ENCODE data around the gene BRD9.

DNA sequence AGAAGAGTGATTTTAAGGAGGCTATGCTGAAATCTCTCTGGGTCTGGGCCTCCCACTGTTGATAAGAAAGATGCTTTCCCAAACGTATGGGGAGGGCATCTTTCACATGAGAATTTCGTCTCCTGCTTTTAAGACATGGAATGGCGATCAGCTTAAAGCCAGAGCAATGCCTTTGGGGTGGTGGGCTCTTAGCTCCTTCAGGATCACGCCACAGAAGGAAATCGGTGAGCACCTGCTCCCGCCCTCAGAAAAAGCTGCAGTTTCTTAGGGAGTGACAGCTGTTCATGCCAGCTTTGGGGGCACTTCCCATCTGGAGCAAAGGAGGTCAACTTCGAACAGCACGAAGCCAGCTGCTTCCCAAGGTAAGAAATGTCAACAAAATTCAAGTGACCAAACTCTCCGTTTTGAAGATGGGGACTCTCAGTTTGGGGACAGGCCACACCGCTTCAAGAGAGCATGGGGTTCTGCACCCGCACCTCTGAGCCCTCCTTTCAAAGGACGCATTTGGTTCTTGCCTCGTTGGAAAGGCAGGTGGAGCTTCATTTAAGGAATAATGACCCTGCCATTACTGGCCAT is 39.1 kb upstream of the BRD9 start:
- TF ChIP-seq, protein P1, sequence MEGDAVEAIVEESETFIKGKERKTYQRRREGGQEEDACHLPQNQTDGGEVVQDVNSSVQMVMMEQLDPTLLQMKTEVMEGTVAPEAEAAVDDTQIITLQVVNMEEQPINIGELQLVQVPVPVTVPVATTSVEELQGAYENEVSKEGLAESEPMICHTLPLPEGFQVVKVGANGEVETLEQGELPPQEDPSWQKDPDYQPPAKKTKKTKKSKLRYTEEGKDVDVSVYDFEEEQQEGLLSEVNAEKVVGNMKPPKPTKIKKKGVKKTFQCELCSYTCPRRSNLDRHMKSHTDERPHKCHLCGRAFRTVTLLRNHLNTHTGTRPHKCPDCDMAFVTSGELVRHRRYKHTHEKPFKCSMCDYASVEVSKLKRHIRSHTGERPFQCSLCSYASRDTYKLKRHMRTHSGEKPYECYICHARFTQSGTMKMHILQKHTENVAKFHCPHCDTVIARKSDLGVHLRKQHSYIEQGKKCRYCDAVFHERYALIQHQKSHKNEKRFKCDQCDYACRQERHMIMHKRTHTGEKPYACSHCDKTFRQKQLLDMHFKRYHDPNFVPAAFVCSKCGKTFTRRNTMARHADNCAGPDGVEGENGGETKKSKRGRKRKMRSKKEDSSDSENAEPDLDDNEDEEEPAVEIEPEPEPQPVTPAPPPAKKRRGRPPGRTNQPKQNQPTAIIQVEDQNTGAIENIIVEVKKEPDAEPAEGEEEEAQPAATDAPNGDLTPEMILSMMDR (IDR thresholded peaks at IDR 0.05; ENCODE audit: low read length): no peak
- TF ChIP-seq EZH2 (IDR thresholded peaks at IDR 0.05; ENCODE audit: borderline replicate concordance, low read length): no peak
